K562 (cell line): Measurements from ENCODE around the gene ERG28. TPM values are rescaled to one million over a fixed set of nuclear protein-coding genes. Genes with fewer than 3 reads are reported as not detected.
A peak's percentile ranks its signal among the peaks of the same experiment; 100 is the strongest.

Source experiments
- ATAC-seq: fragments of 200-7000 bp; cut with Tn5 transposase; 3 replicates; pipeline ENCODE4 v1.9.1; 2020; ENCODE audit warnings: moderate library complexity
- BruUV-seq: library from RNA; stranded (reverse); fragments of 400-500 nt; replicated peaks from 2 replicates; lab custom pipeline; 2021; lab: Mats Ljungman, UMichigan
- CTCF ChIA-PET: fragments of 300-600 bp; formaldehyde crosslinking; extraction: SDS; loops from one replicate; lab custom pipeline; 2021; ENCODE audit warnings: low intra/inter-chr PET ratio; lab: Yijun Ruan, JAX
- POLR2A ChIA-PET: fragments of 300-600, 350-650 bp; sonication (Branson Sonifier 250); formaldehyde crosslinking; extraction: SDS; loops from one replicate; lab custom pipeline; 2021; ENCODE audit warnings: antibody characterized with exemption, inconsistent platforms; lab: Yijun Ruan, JAX
- DNase-seq, 4 experiments: peaks; one replicate each; pipeline versions ENCODE4 v3.0.0 to v3.0.0-alpha.2; 2011 to 2018; ENCODE audit warnings: low spot score in 3 of 4, mixed read lengths in 3 of 4; ENCODE audit errors: extremely low read depth in 1 of 4
- FAIRE-seq: peaks from 2 replicates; lab custom pipeline; 2011; peaks lifted over from hg19 to GRCh38; lab: Jason Lieb, UNC
- H2AFZ ChIP-seq: 2 replicates; pipeline ENCODE4 v1.6.0; 2011; ENCODE audit warnings: low read depth, low read length, control low read depth, inconsistent platforms
- H3K27ac ChIP-seq: fragments of 200-600 bp; 3 replicates; pipeline ENCODE4 v1.8.0; 2011; ENCODE audit warnings: low read depth, mild to moderate bottlenecking, control low read depth, inconsistent platforms, low read length, moderate library complexity, mixed read lengths; ENCODE audit errors: extremely low read depth
- H3K27me3 ChIP-seq, 2 experiments: fragments of 300-600 bp in 1 of 2; 2 replicates in 1 of 2; 3 replicates in 1 of 2; pipeline versions ENCODE4 v1.6.0 to v1.8.0; 2011; ENCODE audit warnings: inconsistent platforms in 2 of 2, low read length in 2 of 2, mild to moderate bottlenecking in 1 of 2, mixed read lengths in 1 of 2, moderate library complexity in 1 of 2; ENCODE audit not compliant: control insufficient read depth in 2 of 2, insufficient read depth in 2 of 2
- H3K36me3 ChIP-seq: fragments of 300-600 bp; 3 replicates; pipeline ENCODE4 v1.8.0; 2011; ENCODE audit warnings: mild to moderate bottlenecking, low read length, inconsistent platforms; ENCODE audit not compliant: control insufficient read depth, insufficient read depth
- H3K4me1 ChIP-seq, 2 experiments: fragments of 200-600 bp in 1 of 2; replicated peaks in 1 of 2; 2 replicates in 1 of 2; 3 replicates in 1 of 2; pipeline versions ENCODE4 v1.5.1 to v1.8.0; 2011; ENCODE audit warnings: inconsistent platforms in 2 of 2, low read length in 2 of 2, mild to moderate bottlenecking in 1 of 2, mixed read lengths in 1 of 2, moderate library complexity in 1 of 2; ENCODE audit not compliant: control insufficient read depth in 2 of 2, insufficient read depth in 2 of 2
- H3K4me2 ChIP-seq: 2 replicates; pipeline ENCODE4 v1.6.1; 2011; ENCODE audit warnings: low read length, control low read depth, inconsistent platforms, mixed read lengths; ENCODE audit not compliant: insufficient read depth
- H3K4me3 ChIP-seq: fragments of 200-600 bp; sonication (generic), shearing (Covaris generic); 2 replicates; pipeline ENCODE4 v1.5.1; 2016; ENCODE audit warnings: control low read depth, inconsistent platforms
- H3K79me2 ChIP-seq: fragments of 200-600 bp; 3 replicates; pipeline ENCODE4 v1.8.0; 2011; ENCODE audit warnings: low read length, inconsistent platforms; ENCODE audit not compliant: control insufficient read depth, insufficient read depth
- H3K9ac ChIP-seq, 2 experiments: 2 replicates each; pipeline versions ENCODE4 v1.6.0 to v1.6.1; 2011; ENCODE audit warnings: low read depth in 2 of 2, low read length in 2 of 2, control low read depth in 1 of 2, inconsistent platforms in 1 of 2, mild to moderate bottlenecking in 1 of 2, mixed read lengths in 1 of 2; ENCODE audit not compliant: insufficient read depth in 1 of 2
- H3K9me1 ChIP-seq: one replicate; pipeline ENCODE4 v1.6.0; 2011; ENCODE audit warnings: inconsistent platforms, mild to moderate bottlenecking, low read length, moderate library complexity; ENCODE audit not compliant: control insufficient read depth, insufficient read depth
- H3K9me3 ChIP-seq: replicated peaks from 2 replicates; pipeline ENCODE4 v1.5.1; 2011; ENCODE audit warnings: low read depth, low read length, inconsistent platforms; ENCODE audit not compliant: control insufficient read depth, insufficient read depth
- H4K20me1 ChIP-seq: replicated peaks from 2 replicates; pipeline ENCODE4 v1.6.1; 2011; ENCODE audit warnings: low read length, inconsistent platforms, mixed read lengths; ENCODE audit not compliant: control insufficient read depth, insufficient read depth
- ADNP ChIP-seq: fragments of 200-800 bp; sonication (Bioruptor generic); IDR thresholded peaks from 2 replicates; pipeline ENCODE4 v1.6.1; 2016; ENCODE audit warnings: missing genetic modification characterization, missing compliant biosample characterization
- BCOR ChIP-seq: fragments of 450-650 bp; IDR thresholded peaks from 2 replicates; pipeline ENCODE4 v1.6.1; 2016
- FOXA3 ChIP-seq, 2 experiments: fragments of 450-650 bp in 1 of 2; sonication (generic) in 1 of 2; formaldehyde crosslinking; IDR thresholded peaks in 1 of 2; conservative IDR thresholded peaks in 1 of 2; 2 replicates each; pipeline versions ENCODE4 v1.4.0 to v1.8.0; 2020 to 2022; ENCODE audit warnings: mild to moderate bottlenecking in 2 of 2, missing genetic modification reagents in 1 of 2
- HDAC2 ChIP-seq: fragments of 450-650 bp; IDR thresholded peaks from 2 replicates; pipeline ENCODE4 v1.6.1; 2016; ENCODE audit warnings: mild to moderate bottlenecking
- KDM1A ChIP-seq, 2 experiments: fragments of 450-650 bp; IDR thresholded peaks; 2 replicates each; pipeline ENCODE4 v1.6.1; 2016; ENCODE audit warnings: mild to moderate bottlenecking in 2 of 2
- RBM25 ChIP-seq: fragments of 200-400 bp; formaldehyde crosslinking; IDR thresholded peaks from 2 replicates; pipeline ENCODE4 v1.6.1; 2018; ENCODE audit warnings: low read length, low read depth, moderate library complexity; ENCODE audit not compliant: severe bottlenecking
- RCOR1 ChIP-seq, 2 experiments: IDR thresholded peaks; 2 replicates each; pipeline ENCODE4 v1.6.1; 2012; ENCODE audit warnings: low read depth in 2 of 2, low read length in 2 of 2, borderline replicate concordance in 1 of 2, improper control_type of control experiment in 1 of 2
- SMARCA5 ChIP-seq: fragments of 450-650 bp; IDR thresholded peaks from 2 replicates; pipeline ENCODE4 v1.6.1; 2016
- U2AF2 ChIP-seq: fragments of 200-400 bp; formaldehyde crosslinking; optimal IDR thresholded peaks from 2 replicates; pipeline ENCODE3; 2017; ENCODE audit warnings: low read depth, mild to moderate bottlenecking, low read length
- ZFP36 ChIP-seq: fragments of 150-350 bp; IDR thresholded peaks from 2 replicates; pipeline ENCODE4 v1.6.1; 2018; ENCODE audit warnings: low read length, low read depth; ENCODE audit not compliant: partially characterized antibody
- ZNF224 ChIP-seq: sonication (generic); formaldehyde crosslinking; IDR thresholded peaks from 2 replicates; pipeline ENCODE4 v1.8.0; 2022; ENCODE audit warnings: mild to moderate bottlenecking, missing genetic modification reagents
- WGBS: fragments of 100-300 bp; shearing (Covaris generic); methylation state at CpG from one replicate; pipeline ENCODE4 v1.1.6; 2016; ENCODE audit warnings: low coverage, mixed read lengths; ENCODE audit not compliant: insufficient coverage; ENCODE audit errors: missing lambda C conversion rate; 5-methylcytosine and 5-hydroxymethylcytosine counted together
- in situ Hi-C: fragments of 300-500 bp; cut with MboI; formaldehyde crosslinking; loops from 4 replicates; pipeline ENCODE4 v1.15.0; 2018; ENCODE audit warnings: inconsistent platforms, mixed read lengths
- intact Hi-C: fragments of 100-400 bp; cut with micrococcal nuclease; formaldehyde crosslinking; loops from 2 replicates; pipeline ENCODE4 v1.14.2; 2022
- polyA plus RNA-seq, 8 experiments: library from polyadenylated mRNA; depleted of rRNA in 4 of 8; stranded (reverse) in 5 of 8; unstranded in 3 of 8; fragments of >200 nt; fragmentation: Nextera tagmentation in 2 of 8; fragmentation: Illumina TruSeq in 1 of 8; extraction: Ambion mirVana in 2 of 8; extraction: Trizol in 1 of 8; gene quantifications; 2 replicates each; pipeline versions ENCODE4 v1.2.1 to v1.2.3, GENCODE V29; 2011 to 2014; ENCODE audit warnings: inconsistent platforms in 1 of 8, missing spikeins in 1 of 8
- total RNA-seq, 7 experiments: library from RNA; depleted of rRNA in 6 of 7; stranded (reverse); fragments of >200 nt in 6 of 7; fragmentation: Illumina TruSeq in 2 of 7; extraction: Trizol in 2 of 7; gene quantifications; 2 replicates each; pipeline versions ENCODE4 v1.2.1 to v1.2.3, GENCODE V29; 2011 to 2021; ENCODE audit warnings: low replicate concordance in 1 of 7

The ERG28 gene
- total and polyA plus RNA-seq, 9 of the 15 experiments (the other 6 are each of a cell fraction or from before 2014, with no cell fraction given): 3.1 to 34.2 (median 14.2) TPM

- H2AFZ ChIP-seq: no peak overlapping the region
- FAIRE-seq: no peak
- intact Hi-C loops (loop anchor here (10.0 kb wide), 1 partner anchor 354 kb away; no protein-coding TSS in a partner anchor), in situ Hi-C loops (loop anchor here (25.0 kb wide), 1 partner anchor 522 kb away; the partner anchor contains the start of gene NEK9)
- peak; percentile 63; the same call in 1 of the 2 replicates for TF ChIP-seq HDAC2
- TF ChIP-seq ZNF224 (CRISPR knock-in tag): no peak
- TF ChIP-seq SMARCA5: peak; percentile 35; the same call in 1 of the 2 replicates
- TF ChIP-seq FOXA3 (CRISPR knock-in tag; conservative IDR thresholded peaks at IDR 0.05 in 1 of 2, IDR thresholded peaks at IDR 0.05 in 1 of 2): no peak
- peak; percentile 75 to 80 for TF ChIP-seq KDM1A (IDR thresholded peaks at IDR 0.05)
- TF ChIP-seq RCOR1 (IDR thresholded peaks at IDR 0.05; ENCODE audit: borderline replicate concordance in 1 of 2, low read depth in 2 of 2, low read length in 2 of 2): peak in 1 of 2 experiments; percentile 48; a peak in 1 of 4 replicates
- peak; percentile 53; the same call in 1 of the 2 replicates for TF ChIP-seq ADNP (tag)
- TF ChIP-seq RBM25: peak; percentile 97
- peak; percentile 76 for TF ChIP-seq ZFP36
- TF ChIP-seq U2AF2: no peak
- TF ChIP-seq BCOR: peak; percentile 96
- ChIA-PET CTCF (no interaction called here), POLR2A (no interaction called here)
- no peak overlapping the region for H3K4me2 ChIP-seq
- DNase-seq: no peak
- H3K9me1 ChIP-seq: no peaks in the 10 kb centered on the region
- ATAC-seq: no peak
- no peak overlapping the region for H3K27ac ChIP-seq
- no TSS peak for BruUV-seq
- H3K4me3 ChIP-seq: no peak overlapping the region
- H3K27me3 ChIP-seq: no peaks in the 10 kb centered on the region
- no peaks in the 10 kb centered on the region for H4K20me1 ChIP-seq
- WGBS: 90% methylated on average over 2 of the region's 2 CpGs
- H3K36me3 ChIP-seq: peaks cover 36% of the 10 kb centered on the region; the same call in 2 of the 3 replicates
- peaks cover 0 to 4% of the 10 kb centered on the region in 2 experiments; a peak in 4 of 5 replicates for H3K4me1 ChIP-seq
- H3K9me3 ChIP-seq: no peaks in the 10 kb centered on the region
- no peak overlapping the region for H3K9ac ChIP-seq
- H3K79me2 ChIP-seq: peaks cover 25% of the 10 kb centered on the region
Observed at GRCh38 chr14:75658957-75659356, 1.7 kb downstream of the ERG28 start.
